ENCODE measurements around the gene RGMA.

- no peak for TF ChIP-seq EZH2phosphoT487 (IDR thresholded peaks at IDR 0.05; ENCODE audit: unreplicated experiment)
- no peak for TF ChIP-seq CTCF (conservative IDR thresholded peaks at IDR 0.05; ENCODE audit: low read depth in 2 of 2)
- TF ChIP-seq JUNB (IDR thresholded peaks at IDR 0.05; ENCODE audit: unreplicated experiment) = no peak
Observed at GRCh38 chr15:93107646-93108045, 18.6 kb upstream of the RGMA start.

All from GM23338 (cell line).